Neural cell (in vitro differentiated cells): ENCODE measurements around the gene IFNA2. TPM values are rescaled to one million over a fixed set of nuclear protein-coding genes. Genes with fewer than 3 reads are reported as not detected.

Experiments used
- H2AFZ ChIP-seq: fragments of 200-600, 300-800 bp; sonication (generic), shearing (Covaris generic); 2 replicates; pipeline ENCODE4 v1.6.0; 2014; ENCODE audit warnings: low read depth, mild to moderate bottlenecking, antibody characterized with exemption, low read length, moderate library complexity
- H3F3A ChIP-seq: fragments of 200-600 bp; shearing (Covaris generic); 2 replicates; pipeline ENCODE4 v1.6.1; 2016; ENCODE audit warnings: mild to moderate bottlenecking, moderate library complexity, mixed read lengths, antibody characterized with exemption, low read length; ENCODE audit not compliant: insufficient read depth, poor library complexity, severe bottlenecking
- H3K27ac ChIP-seq: fragments of 200-600, 300-800 bp; sonication (generic), shearing (Covaris generic); 2 replicates; pipeline ENCODE4 v1.5.1; 2014; ENCODE audit warnings: mild to moderate bottlenecking, low read length, moderate library complexity
- H3K27me3 ChIP-seq: fragments of 300-800, 200-600 bp; sonication (generic), shearing (Covaris generic); 2 replicates; pipeline ENCODE4 v1.6.0; 2014; ENCODE audit warnings: mild to moderate bottlenecking, low read depth, low read length, moderate library complexity; ENCODE audit not compliant: insufficient read depth
- H3K36me3 ChIP-seq: fragments of 300-800, 200-600 bp; sonication (generic), shearing (Covaris generic); 2 replicates; pipeline ENCODE4 v1.5.1; 2014; ENCODE audit warnings: mild to moderate bottlenecking, antibody characterized with exemption, low read length, moderate library complexity; ENCODE audit not compliant: insufficient read depth
- H3K4me2 ChIP-seq: fragments of 300-800, 200-600 bp; sonication (generic), shearing (Covaris generic); 2 replicates; pipeline ENCODE4 v1.6.0; 2014; ENCODE audit warnings: mild to moderate bottlenecking, low read length
- H3K4me3 ChIP-seq: fragments of 300-800, 200-600 bp; sonication (generic), shearing (Covaris generic); 2 replicates; pipeline ENCODE4 v1.5.1; 2014; ENCODE audit warnings: mild to moderate bottlenecking, low read length, moderate library complexity
- H3K79me2 ChIP-seq: fragments of 200-600 bp; shearing (Covaris generic); replicated peaks from 2 replicates; pipeline ENCODE4 v1.6.0; 2014; ENCODE audit warnings: mild to moderate bottlenecking, low read length, moderate library complexity; ENCODE audit not compliant: insufficient read depth
- H3K9ac ChIP-seq: fragments of 300-800, 200-600 bp; sonication (generic), shearing (Covaris generic); 2 replicates; pipeline ENCODE4 v1.6.1; 2016; ENCODE audit warnings: mild to moderate bottlenecking, low read length, mixed read lengths
- H3K9me2 ChIP-seq: fragments of 200-600 bp; shearing (Covaris generic); 2 replicates; pipeline ENCODE4 v1.6.1; 2016; ENCODE audit warnings: mild to moderate bottlenecking, low read length, mixed read lengths; ENCODE audit not compliant: insufficient read depth
- H3K9me3 ChIP-seq: fragments of 200-600, 300-800 bp; sonication (generic), shearing (Covaris generic); 2 replicates; pipeline ENCODE4 v1.6.1; 2016; ENCODE audit warnings: mild to moderate bottlenecking, mixed run types, low read length, moderate library complexity, mixed read lengths
- H4K20me1 ChIP-seq: fragments of 200-600 bp; shearing (Covaris generic); 2 replicates; pipeline ENCODE4 v1.6.1; 2016; ENCODE audit warnings: mild to moderate bottlenecking, mixed run types; ENCODE audit not compliant: insufficient read depth
- CTCF ChIP-seq: fragments of 450-650 bp; IDR thresholded peaks from 2 replicates; pipeline ENCODE4 v1.5.1; 2014; ENCODE audit warnings: antibody characterized with exemption, mild to moderate bottlenecking, moderate library complexity; ENCODE audit not compliant: poor library complexity, severe bottlenecking
- EP300 ChIP-seq: fragments of 450-650 bp; conservative IDR thresholded peaks from 2 replicates; pipeline ENCODE4 v1.6.1; 2014; ENCODE audit warnings: antibody characterized with exemption, mild to moderate bottlenecking, moderate library complexity; ENCODE audit not compliant: poor library complexity, severe bottlenecking
- EZH2 ChIP-seq: fragments of 200-600, 300-800 bp; shearing (Covaris generic), sonication (generic); IDR thresholded peaks from 2 replicates; pipeline ENCODE4 v1.6.1; 2014; ENCODE audit warnings: antibody characterized with exemption, low read length, borderline replicate concordance, mild to moderate bottlenecking; ENCODE audit not compliant: insufficient read depth, poor library complexity, severe bottlenecking
- MXI1 ChIP-seq: fragments of 450-650 bp; conservative IDR thresholded peaks from 2 replicates; pipeline ENCODE4 v1.6.1; 2014; ENCODE audit warnings: antibody characterized with exemption, mild to moderate bottlenecking; ENCODE audit not compliant: poor library complexity, severe bottlenecking
- POLR2AphosphoS5 ChIP-seq: IDR thresholded peaks from 2 replicates; pipeline ENCODE4 v1.6.1; 2012
- RAD21 ChIP-seq: fragments of 450-650 bp; conservative IDR thresholded peaks from 2 replicates; pipeline ENCODE4 v1.6.1; 2014; ENCODE audit warnings: antibody characterized with exemption, mild to moderate bottlenecking, moderate library complexity
- REST ChIP-seq: IDR thresholded peaks from 2 replicates; pipeline ENCODE4 v1.6.1; 2012; ENCODE audit warnings: borderline replicate concordance
- SMC3 ChIP-seq: fragments of 450-650 bp; conservative IDR thresholded peaks from 2 replicates; pipeline ENCODE4 v1.6.1; 2014; ENCODE audit warnings: antibody characterized with exemption, mild to moderate bottlenecking, moderate library complexity; ENCODE audit not compliant: poor library complexity
- TAF1 ChIP-seq: IDR thresholded peaks from 2 replicates; pipeline ENCODE4 v1.6.1; 2012; ENCODE audit warnings: low read depth
- polyA plus RNA-seq: library from polyadenylated mRNA; depleted of rRNA; stranded (reverse); fragments of >200 nt; gene quantifications from 2 replicates; pipeline ENCODE4 v1.2.3, GENCODE V29; 2014

The IFNA2 gene
- polyA plus RNA-seq, 1 donor from 2014 or later: not detected

GRCh38 chr9:21404146-21404545, 18.9 kb upstream of the IFNA2 start:
- Histone ChIP-seq H3K9me3 (no peaks in the 10 kb centered on the region), H3K27me3 (peaks cover 24% of the 10 kb centered on the region), H4K20me1 (no peaks in the 10 kb centered on the region), H3K79me2 (no peaks in the 10 kb centered on the region), H3K9me2 (no peaks in the 10 kb centered on the region), H3K4me3 (no peak overlapping the region), H2AFZ (no peak overlapping the region), H3K4me2 (no peak overlapping the region), H3K36me3 (no peaks in the 10 kb centered on the region), H3F3A (no peaks in the 10 kb centered on the region), H3K9ac (no peak overlapping the region), H3K27ac (no peak overlapping the region)
- no peak for TF ChIP-seq SMC3
- no peak for TF ChIP-seq EZH2
- no peak for TF ChIP-seq EP300
- TF ChIP-seq REST: no peak
- TF ChIP-seq TAF1: no peak
- no peak for TF ChIP-seq RAD21
- TF ChIP-seq CTCF: no peak
- no peak for TF ChIP-seq MXI1
- TF ChIP-seq POLR2AphosphoS5: no peak

GRCh38 chr9:21402386-21403251, 17.4 kb upstream of the IFNA2 start:
- H3F3A ChIP-seq: no peaks in the 10 kb centered on the region
- no peak overlapping the region for H3K9ac ChIP-seq
- TF ChIP-seq CTCF (peak; percentile 21), EP300 (no peak), MXI1 (no peak)
- no peaks in the 10 kb centered on the region for H3K79me2 ChIP-seq
- no peak overlapping the region for H2AFZ ChIP-seq
- no peaks in the 10 kb centered on the region for H3K9me2 ChIP-seq
- peaks cover 24% of the 10 kb centered on the region for H3K27me3 ChIP-seq
- no peak overlapping the region for H3K4me2 ChIP-seq
- H3K9me3 ChIP-seq: no peaks in the 10 kb centered on the region
- H3K4me3 ChIP-seq: peak overlapping the region; percentile 61
- H4K20me1 ChIP-seq: no peaks in the 10 kb centered on the region
- no peaks in the 10 kb centered on the region for H3K36me3 ChIP-seq
- no peak overlapping the region for H3K27ac ChIP-seq
